OCI-LY7 (cell line): ENCODE results near the gene FRMPD4. TPM values are rescaled to one million over a fixed set of nuclear protein-coding genes. Genes with fewer than 3 reads are reported as not detected.
A peak's percentile ranks its signal among the peaks of the same experiment; 100 is the strongest.

Source experiments
- BruUV-seq: library from RNA; stranded (reverse); fragments of 400-500 nt; replicated peaks from 2 replicates; lab custom pipeline; 2021; lab: Mats Ljungman, UMichigan
- CTCF ChIA-PET: fragments of 300-600 bp; sonication (Branson Sonifier 250); formaldehyde crosslinking; loops from one replicate; lab custom pipeline; 2022; ENCODE audit warnings: antibody characterized with exemption; ENCODE audit not compliant: unreplicated experiment; lab: Charles Lee
- POLR2A ChIA-PET: fragments of 300-600 bp; sonication (Branson Sonifier 250); formaldehyde crosslinking; loops from one replicate; lab custom pipeline; 2022; ENCODE audit warnings: antibody characterized with exemption; lab: Charles Lee
- DNase-seq: peaks from one replicate; pipeline ENCODE4 v3.0.0-alpha.2; 2015; ENCODE audit warnings: low spot score
- H2AFZ ChIP-seq: fragments of 200-600 bp; sonication (generic), shearing (Covaris generic); 2 replicates; pipeline ENCODE4 v1.6.1; 2014; ENCODE audit warnings: mild to moderate bottlenecking, antibody characterized with exemption, low read length, moderate library complexity
- H3K27ac ChIP-seq: fragments of 200-600 bp; sonication (generic); 2 replicates; pipeline ENCODE4 v1.5.1; 2014; ENCODE audit warnings: mixed run types, low read depth, mild to moderate bottlenecking, moderate library complexity, low read length, inconsistent platforms; ENCODE audit not compliant: poor library complexity, severe bottlenecking
- H3K36me3 ChIP-seq: fragments of 200-600 bp; sonication (generic); 2 replicates; pipeline ENCODE4 v1.6.1; 2014; ENCODE audit warnings: mild to moderate bottlenecking, antibody characterized with exemption, low read length, moderate library complexity, mixed read lengths; ENCODE audit not compliant: insufficient read depth
- H3K4me1 ChIP-seq: fragments of 200-600 bp; sonication (generic); 2 replicates; pipeline ENCODE4 v1.5.1; 2014; ENCODE audit warnings: mild to moderate bottlenecking, low read length; ENCODE audit not compliant: insufficient read depth, poor library complexity, severe bottlenecking
- H3K4me2 ChIP-seq: fragments of 200-600 bp; sonication (generic); 2 replicates; pipeline ENCODE4 v1.6.1; 2014; ENCODE audit warnings: mild to moderate bottlenecking, low read length
- H3K4me3 ChIP-seq: fragments of 200-600 bp; sonication (generic); 2 replicates; pipeline ENCODE4 v1.5.1; 2014; ENCODE audit warnings: mild to moderate bottlenecking, low read depth, low read length; ENCODE audit not compliant: poor library complexity, severe bottlenecking
- H3K79me2 ChIP-seq: fragments of 200-600 bp; sonication (generic); 2 replicates; pipeline ENCODE4 v1.6.1; 2016; ENCODE audit warnings: low read depth, mild to moderate bottlenecking, low read length, moderate library complexity, mixed read lengths; ENCODE audit not compliant: insufficient read depth
- H3K9me2 ChIP-seq: fragments of 200-600 bp; sonication (generic); 2 replicates; pipeline ENCODE4 v1.6.1; 2016; ENCODE audit warnings: mild to moderate bottlenecking, low read length, mixed read lengths; ENCODE audit not compliant: insufficient read depth
- H3K9me3 ChIP-seq: fragments of 200-600 bp; sonication (generic); 2 replicates; pipeline ENCODE4 v1.6.1; 2014; ENCODE audit warnings: mild to moderate bottlenecking, mixed run types, low read length, mixed read lengths
- H4K20me1 ChIP-seq: fragments of 200-600 bp; sonication (generic); 2 replicates; pipeline ENCODE4 v1.6.1; 2014; ENCODE audit warnings: mild to moderate bottlenecking, antibody characterized with exemption, low read length, moderate library complexity, mixed read lengths; ENCODE audit not compliant: insufficient read depth
- CTCF ChIP-seq: fragments of 200-600 bp; sonication (generic); conservative IDR thresholded peaks from 2 replicates; pipeline ENCODE4 v1.5.1; 2014; ENCODE audit warnings: mild to moderate bottlenecking, antibody characterized with exemption, low read length, moderate library complexity, mixed read lengths
- EZH2phosphoT487 ChIP-seq: fragments of 200-600 bp; sonication (generic); IDR thresholded peaks from 2 replicates; pipeline ENCODE4 v1.6.1; 2018; ENCODE audit warnings: low read depth, borderline replicate concordance, mild to moderate bottlenecking, mixed run types, antibody characterized with exemption, low read length, moderate library complexity, mixed read lengths
- intact Hi-C: fragments of 100-400 bp; cut with micrococcal nuclease; formaldehyde crosslinking; loops from one replicate; pipeline ENCODE4 v1.10.0; 2022; ENCODE audit not compliant: unreplicated experiment
- total RNA-seq, 2 experiments: library from RNA; depleted of rRNA in 1 of 2; stranded (reverse); fragments of >200 nt in 1 of 2; shearing (Covaris generic) in 1 of 2; gene quantifications; 2 replicates each; pipeline ENCODE4 v1.2.3, GENCODE V29; 2014 to 2022

The FRMPD4 gene
- total RNA-seq, 2 experiments from 2014 or later, result not detected

GRCh38 chrX:12339921-12340320, 201.6 kb downstream of the FRMPD4 start:
- Histone ChIP-seq H3K9me3 (no peaks in the 10 kb centered on the region), H4K20me1 (no peaks in the 10 kb centered on the region), H3K79me2 (no peaks in the 10 kb centered on the region), H3K4me3 (no peak overlapping the region), H3K4me1 (no peaks in the 10 kb centered on the region), H3K36me3 (no peaks in the 10 kb centered on the region), H2AFZ (no peak overlapping the region), H3K4me2 (no peak overlapping the region), H3K27ac (no peak overlapping the region), H3K9me2 (no peaks in the 10 kb centered on the region)
- TF ChIP-seq CTCF (no peak), EZH2phosphoT487 (no peak)
- ChIA-PET POLR2A (no interaction called here), CTCF (no interaction called here)
- DNase-seq, result no peak
- intact Hi-C loops, result no loop called here
- no TSS peak for BruUV-seq

GRCh38 chrX:12344954-12345353, 206.7 kb downstream of the FRMPD4 start:
- Histone ChIP-seq H3K9me2 (no peaks in the 10 kb centered on the region), H3K36me3 (no peaks in the 10 kb centered on the region), H2AFZ (no peak overlapping the region), H3K79me2 (no peaks in the 10 kb centered on the region), H4K20me1 (no peaks in the 10 kb centered on the region), H3K4me3 (no peak overlapping the region), H3K4me2 (no peak overlapping the region), H3K4me1 (no peaks in the 10 kb centered on the region), H3K27ac (no peak overlapping the region), H3K9me3 (no peaks in the 10 kb centered on the region)
- intact Hi-C loops, result no loop called here
- BruUV-seq, result no TSS peak
- no peak for DNase-seq
- ChIA-PET CTCF (no interaction called here), POLR2A (no interaction called here)
- TF ChIP-seq CTCF (no peak), EZH2phosphoT487 (no peak)

- BruUV-seq, result no TSS peak
- H3K79me2 ChIP-seq, result no peaks in the 10 kb centered on the region
- H3K36me3 ChIP-seq, result no peaks in the 10 kb centered on the region
- H3K27ac ChIP-seq, result no peak overlapping the region
- H2AFZ ChIP-seq, result no peak overlapping the region
- DNase-seq, result peak; percentile 1
- ChIA-PET POLR2A (no interaction called here), CTCF (no interaction called here)
- H3K4me3 ChIP-seq, result no peak overlapping the region
- H3K4me2 ChIP-seq, result no peak overlapping the region
- no peak for TF ChIP-seq EZH2phosphoT487
- peak; percentile 26; the same call in 1 of the 2 replicates for TF ChIP-seq CTCF
- no peaks in the 10 kb centered on the region for H3K4me1 ChIP-seq
- no peaks in the 10 kb centered on the region for H3K9me3 ChIP-seq
- no peaks in the 10 kb centered on the region for H4K20me1 ChIP-seq
- intact Hi-C loops, result no loop called here
- H3K9me2 ChIP-seq, result no peaks in the 10 kb centered on the region
These were observed 210.9 kb downstream of the FRMPD4 start for GRCh38 chrX:12349201-12349600.
